Gastrocnemius medialis (tissue), 4 donors: ENCODE data around the gene WDR64. TPM values are rescaled to one million over a fixed set of nuclear protein-coding genes. Genes with fewer than 3 reads are reported as not detected.

Experiments
- ATAC-seq, 2 donors: fragments of 150-250 bp; one replicate each; pipeline ENCODE4 v1.9.1; 2016
- DNase-seq, 2 donors: peaks; one replicate each; pipeline ENCODE4 v3.0.0-alpha.2; 2019
- H3K27ac ChIP-seq, 4 donors: fragments of 200-600 bp; sonication (generic); 1 replicate in 1 of 4; 2 replicates in 3 of 4; pipeline ENCODE4 v1.5.1; 2016 to 2018; ENCODE audit warnings: mild to moderate bottlenecking in 2 of 4, moderate library complexity in 1 of 4
- H3K27me3 ChIP-seq, 3 donors: fragments of 200-600 bp; sonication (generic) in 2 of 3; 1 replicate in 1 of 3; 2 replicates in 2 of 3; pipeline versions ENCODE4 v1.5.1 to v1.6.0; 2016 to 2019; ENCODE audit warnings: mild to moderate bottlenecking in 1 of 3, moderate library complexity in 1 of 3
- H3K36me3 ChIP-seq, 2 donors: fragments of 200-600 bp; sonication (generic) in 1 of 2; one replicate each; pipeline ENCODE4 v1.5.1; 2017 to 2018
- H3K4me1 ChIP-seq, 2 donors: fragments of 200-600 bp; sonication (generic) in 1 of 2; one replicate each; pipeline ENCODE4 v1.5.1; 2016 to 2017; ENCODE audit warnings: mild to moderate bottlenecking in 2 of 2
- H3K4me3 ChIP-seq, 4 donors: fragments of 200-600 bp; sonication (generic) in 3 of 4; 1 replicate in 1 of 4; 2 replicates in 3 of 4; pipeline ENCODE4 v1.5.1; 2016 to 2019; ENCODE audit warnings: mild to moderate bottlenecking in 2 of 4
- H3K9me3 ChIP-seq, 3 donors: fragments of 200-600 bp; sonication (generic) in 2 of 3; 1 replicate in 1 of 3; 2 replicates in 2 of 3; pipeline ENCODE4 v1.5.1; 2016 to 2019
- CTCF ChIP-seq, 5 experiments: fragments of 450-650 bp in 3 of 5; fragments of 200-600 bp in 2 of 5; sonication (generic) in 2 of 5; IDR thresholded peaks in 4 of 5; conservative IDR thresholded peaks in 1 of 5; 1 replicate in 4 of 5; 2 replicates in 1 of 5; pipeline ENCODE4 v1.5.1; 2016 to 2019; ENCODE audit warnings: antibody characterized with exemption in 5 of 5, mild to moderate bottlenecking in 3 of 5, moderate library complexity in 3 of 5
- POLR2A ChIP-seq, 2 donors: fragments of 450-650 bp; IDR thresholded peaks; one replicate each; pipeline ENCODE4 v1.6.1; 2017; ENCODE audit warnings: antibody characterized with exemption in 2 of 2, mild to moderate bottlenecking in 2 of 2, moderate library complexity in 2 of 2
- in situ Hi-C, 4 donors: fragments of 200-750 bp; cut with MboI; loops; one replicate each; pipeline versions ENCODE4 v1.15.0 to v1.8.0; 2017; ENCODE audit warnings: low sequenced_read_pairs in 4 of 4
- intact Hi-C: fragments of 100-400 bp; cut with DNase I; formaldehyde crosslinking; loops from one replicate; pipeline ENCODE4 v1.15.1; 2023; ENCODE audit warnings: low total_unique reads
- total RNA-seq, 4 donors: library from RNA; depleted of rRNA; stranded (reverse); fragments of >200 nt; gene quantifications; one replicate each; pipeline versions ENCODE4 v1.1.0 to v1.2.3, GENCODE V29; 2016

WDR64 gene
- total RNA-seq, 4 donors from 2014 or later = 0.22 TPM; not detected in 3

GRCh38 chr1:241646201-241646600 lies 5.9 kb upstream of the WDR64 start:
- no peaks in the 10 kb centered on the region for H3K4me1 ChIP-seq
- in situ Hi-C loops (loop anchor here in 2 of 4 donors (25.0 kb wide), 1 partner anchor 191 kb away; the partner anchor contains the start of gene EXO1 (in 2 of the 2)), intact Hi-C loops (loop anchor here (10.0 kb wide), 1 partner anchor 1609 kb away; the partner anchor contains the start of genes CEP170 and SDCCAG8)
- no peak overlapping the region for H3K27ac ChIP-seq
- TF ChIP-seq POLR2A (IDR thresholded peaks at IDR 0.05) = no peak
- no peak for TF ChIP-seq CTCF (IDR thresholded peaks at IDR 0.05 in 4 of 5, conservative IDR thresholded peaks at IDR 0.05 in 1 of 5)
- ATAC-seq (no peak), DNase-seq (no peak)
- H3K4me3 ChIP-seq = no peak overlapping the region
- no peaks in the 10 kb centered on the region for H3K9me3 ChIP-seq
- no peaks in the 10 kb centered on the region for H3K36me3 ChIP-seq
- H3K27me3 ChIP-seq = no peaks in the 10 kb centered on the region

GRCh38 chr1:241647658-241648057 lies 4.4 kb upstream of the WDR64 start:
- Histone ChIP-seq H3K4me1 (no peaks in the 10 kb centered on the region), H3K27ac (no peak overlapping the region), H3K36me3 (no peaks in the 10 kb centered on the region), H3K4me3 (no peak overlapping the region), H3K9me3 (no peaks in the 10 kb centered on the region), H3K27me3 (no peaks in the 10 kb centered on the region)
- intact Hi-C loops (loop anchor here (10.0 kb wide), 1 partner anchor 1607 kb away; the partner anchor contains the start of genes CEP170 and SDCCAG8), in situ Hi-C loops (loop anchor here in 2 of 4 donors (25.0 kb wide), 1 partner anchor 190 kb away; the partner anchor contains the start of gene EXO1 (in 2 of the 2))
- DNase-seq (no peak), ATAC-seq (no peak)
- TF ChIP-seq CTCF (IDR thresholded peaks at IDR 0.05 in 4 of 5, conservative IDR thresholded peaks at IDR 0.05 in 1 of 5) = no peak
- no peak for TF ChIP-seq POLR2A (IDR thresholded peaks at IDR 0.05)

GRCh38 chr1:241648159-241648558 lies 3.9 kb upstream of the WDR64 start:
- no peak for ATAC-seq

GRCh38 chr1:241654019-241654418 lies 1.9 kb downstream of the WDR64 start:
- Histone ChIP-seq H3K36me3 (no peaks in the 10 kb centered on the region), H3K27me3 (no peaks in the 10 kb centered on the region), H3K4me3 (no peak overlapping the region), H3K27ac (no peak overlapping the region), H3K9me3 (no peaks in the 10 kb centered on the region), H3K4me1 (no peaks in the 10 kb centered on the region)
- TF ChIP-seq CTCF (IDR thresholded peaks at IDR 0.05 in 4 of 5, conservative IDR thresholded peaks at IDR 0.05 in 1 of 5) = no peak
- TF ChIP-seq POLR2A (IDR thresholded peaks at IDR 0.05) = no peak
- intact Hi-C loops (no loop called here), in situ Hi-C loops (no loop called here)
- DNase-seq = no peak
- no peak for ATAC-seq

More at GRCh38 chr1:241648159-241648558, 3.9 kb upstream of the WDR64 start:
- no peak for DNase-seq
- H3K9me3 ChIP-seq = no peaks in the 10 kb centered on the region
- no peak overlapping the region for H3K27ac ChIP-seq
- intact Hi-C loops = loop anchor here (10.0 kb wide), 1 partner anchor 1607 kb away; the partner anchor contains the start of genes CEP170 and SDCCAG8
- TF ChIP-seq POLR2A (IDR thresholded peaks at IDR 0.05) (no peak), CTCF (IDR thresholded peaks at IDR 0.05 in 4 of 5, conservative IDR thresholded peaks at IDR 0.05 in 1 of 5) (no peak)
- H3K4me3 ChIP-seq = no peak overlapping the region
- H3K4me1 ChIP-seq = no peaks in the 10 kb centered on the region
- in situ Hi-C loops = loop anchor here in 2 of 4 donors (25.0 kb wide), 1 partner anchor 189 kb away; the partner anchor contains the start of gene EXO1 (in 2 of the 2)
- no peaks in the 10 kb centered on the region for H3K27me3 ChIP-seq
- no peaks in the 10 kb centered on the region for H3K36me3 ChIP-seq
